GM10847 (cell line): Measurements from ENCODE around the gene MAPK4.

Source experiments
- POLR2A ChIP-seq: IDR thresholded peaks from 2 replicates; pipeline ENCODE4 v1.6.1; 2011; ENCODE audit not compliant: insufficient read length; ENCODE audit errors: extremely low read depth

The MAPK4 gene

GRCh38 chr18:50638016-50638883 is 78.4 kb downstream of the MAPK4 start:
- TF ChIP-seq POLR2A, result no peak

DNA sequence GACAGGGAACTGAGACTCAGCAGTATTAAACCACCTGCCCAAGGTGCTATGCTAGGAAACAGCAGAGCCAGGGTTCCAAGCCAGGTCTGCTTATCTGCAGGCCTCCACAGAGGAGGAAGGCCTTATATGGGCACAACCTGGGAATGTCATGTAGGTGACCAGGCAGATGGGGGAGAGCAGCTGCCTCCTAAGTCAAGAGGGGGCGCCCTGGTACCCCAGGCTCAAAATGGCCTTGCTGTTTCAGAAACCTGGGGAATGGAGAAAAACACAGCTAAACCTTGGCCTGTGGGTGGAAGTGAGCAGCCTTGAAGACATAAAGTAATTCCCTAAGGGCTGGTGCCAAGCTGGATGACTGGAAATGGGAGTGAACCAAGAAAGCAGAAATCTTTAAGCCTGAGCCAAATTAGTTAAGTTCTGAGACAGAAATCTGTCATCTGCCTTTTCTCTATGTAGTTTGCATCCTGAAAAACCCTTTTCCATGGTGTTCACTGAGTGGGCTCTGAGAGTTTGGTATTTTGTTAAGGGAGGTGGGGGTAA is 79.1 kb downstream of the MAPK4 start:
- TF ChIP-seq POLR2A, result no peak

- no peak for TF ChIP-seq POLR2A
Observed at GRCh38 chr18:50639711-50640110, 79.8 kb downstream of the MAPK4 start.

DNA sequence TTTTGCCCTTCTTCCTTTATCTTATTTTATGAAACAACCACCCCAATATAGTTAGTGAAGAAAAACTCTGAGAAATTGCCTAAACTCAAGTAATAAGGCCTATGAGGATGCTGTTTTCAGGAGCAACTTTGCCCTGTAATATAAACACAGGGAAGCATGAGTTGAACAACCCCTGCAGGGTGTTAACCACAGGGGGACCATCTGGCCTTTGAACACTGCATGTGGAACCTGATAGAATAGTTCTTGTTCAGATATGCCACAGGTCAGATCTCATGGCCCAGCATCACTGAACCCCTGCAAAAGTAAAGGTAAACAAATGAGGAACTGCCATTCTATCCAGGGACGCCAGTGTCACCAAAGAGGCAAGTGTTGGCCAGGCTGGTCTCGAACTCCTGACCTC is 82.6 kb downstream of the MAPK4 start:
- TF ChIP-seq POLR2A, result no peak

GRCh38 chr18:50644146-50644545 is 84.3 kb downstream of the MAPK4 start:
- TF ChIP-seq POLR2A, result no peak

DNA sequence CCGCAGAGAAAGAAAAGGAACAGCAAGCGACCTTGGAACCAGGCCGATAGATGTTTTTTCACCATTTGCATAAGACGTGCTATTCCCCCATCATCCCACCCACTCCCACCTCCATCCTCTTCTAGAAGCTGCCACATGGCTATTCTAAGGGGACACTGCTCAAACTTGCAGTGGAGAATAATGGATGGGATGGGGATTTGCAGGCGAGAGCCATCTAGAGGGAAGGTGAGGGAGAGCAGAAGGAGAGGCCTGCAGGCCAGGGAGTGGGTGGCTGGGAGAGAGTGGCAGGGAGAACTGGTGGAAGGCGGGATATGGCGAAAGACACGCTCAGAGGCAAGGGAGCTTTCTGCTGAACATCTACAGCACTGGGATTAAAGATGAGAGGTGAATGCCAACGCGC is 84.9 kb downstream of the MAPK4 start:
- TF ChIP-seq POLR2A, result no peak

DNA sequence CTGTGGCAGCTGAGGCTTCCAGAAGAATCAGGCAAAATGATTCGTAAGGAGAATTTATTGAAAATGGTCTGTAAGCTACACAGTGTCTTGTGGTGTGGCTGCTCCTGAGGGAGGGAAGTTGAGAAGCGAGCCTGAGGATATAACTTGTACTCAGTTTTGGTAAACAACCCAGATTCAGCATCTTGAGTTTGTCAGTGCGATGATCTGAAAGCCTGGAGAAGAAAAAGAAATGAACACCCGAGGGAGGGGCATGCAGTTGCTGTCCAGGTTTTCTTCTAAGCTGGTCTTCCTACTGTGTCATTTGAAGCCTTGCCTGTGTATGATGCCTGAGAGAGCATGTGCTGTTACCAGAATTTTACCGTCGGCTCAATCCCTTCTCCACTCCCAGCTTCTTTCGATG is 87.3 kb downstream of the MAPK4 start:
- no peak for TF ChIP-seq POLR2A

GRCh38 chr18:50647792-50648191 is 87.9 kb downstream of the MAPK4 start:
- no peak for TF ChIP-seq POLR2A

DNA sequence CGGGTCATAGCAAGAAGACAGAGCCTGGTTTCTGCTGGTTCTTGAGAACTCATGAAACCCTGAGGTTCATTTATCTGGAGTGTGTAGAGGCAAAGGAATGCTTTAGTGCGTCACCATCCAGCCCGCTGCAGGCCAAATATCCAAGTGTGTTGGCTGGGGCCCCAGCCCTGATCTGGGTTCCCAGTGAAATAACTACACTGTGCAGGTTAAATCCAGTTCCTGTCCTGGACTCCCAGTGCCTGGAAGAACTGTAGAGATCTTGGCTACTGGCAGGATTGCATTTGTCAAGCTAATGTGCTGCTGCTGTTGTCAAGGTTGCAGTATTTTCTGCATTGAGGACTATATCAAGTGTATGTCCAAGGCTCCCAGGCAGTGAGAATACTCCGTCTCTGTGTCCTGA is 89.9 kb downstream of the MAPK4 start:
- no peak for TF ChIP-seq POLR2A

DNA sequence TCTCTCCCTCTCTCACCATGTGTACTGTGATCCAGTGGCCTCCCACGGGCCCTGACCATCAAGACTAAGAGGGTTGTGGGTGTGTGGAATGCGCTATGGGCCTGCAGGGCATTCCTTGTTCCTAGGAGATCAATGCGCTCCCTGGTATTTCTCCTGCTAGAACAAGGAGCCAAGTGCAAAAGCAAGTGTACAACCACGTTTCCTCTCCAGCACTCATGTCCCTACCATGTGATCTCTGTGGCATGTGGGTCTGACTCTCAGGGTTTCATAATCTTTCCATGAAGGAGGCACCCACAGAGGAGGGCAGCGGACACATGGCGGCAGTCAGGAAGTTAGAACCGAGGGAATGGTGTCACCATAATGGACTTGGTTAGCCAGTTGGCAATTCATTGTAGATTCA is 91.4 kb downstream of the MAPK4 start:
- TF ChIP-seq POLR2A, result no peak

- no peak for TF ChIP-seq POLR2A
Observed at GRCh38 chr18:50653402-50654093, 93.7 kb downstream of the MAPK4 start.

DNA sequence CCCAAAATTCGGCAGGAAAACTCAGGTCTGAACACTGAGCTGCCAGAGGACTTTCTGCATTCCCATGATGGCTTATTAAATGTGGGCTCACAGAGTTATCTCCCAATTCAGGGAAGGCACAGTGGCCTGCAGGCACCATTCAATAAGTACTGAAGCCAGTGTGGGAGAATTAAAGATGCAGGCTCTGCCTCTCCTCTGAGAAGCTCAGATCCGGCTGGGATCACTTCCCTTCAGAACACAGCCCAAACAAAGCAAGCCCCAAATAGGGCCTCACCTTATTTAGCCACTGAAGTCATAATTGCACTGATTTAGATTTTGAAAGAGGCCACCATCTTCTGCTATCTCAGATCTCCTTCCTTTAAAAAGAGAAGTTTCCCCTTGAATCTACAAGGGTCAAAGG is 94.3 kb downstream of the MAPK4 start:
- no peak for TF ChIP-seq POLR2A

DNA sequence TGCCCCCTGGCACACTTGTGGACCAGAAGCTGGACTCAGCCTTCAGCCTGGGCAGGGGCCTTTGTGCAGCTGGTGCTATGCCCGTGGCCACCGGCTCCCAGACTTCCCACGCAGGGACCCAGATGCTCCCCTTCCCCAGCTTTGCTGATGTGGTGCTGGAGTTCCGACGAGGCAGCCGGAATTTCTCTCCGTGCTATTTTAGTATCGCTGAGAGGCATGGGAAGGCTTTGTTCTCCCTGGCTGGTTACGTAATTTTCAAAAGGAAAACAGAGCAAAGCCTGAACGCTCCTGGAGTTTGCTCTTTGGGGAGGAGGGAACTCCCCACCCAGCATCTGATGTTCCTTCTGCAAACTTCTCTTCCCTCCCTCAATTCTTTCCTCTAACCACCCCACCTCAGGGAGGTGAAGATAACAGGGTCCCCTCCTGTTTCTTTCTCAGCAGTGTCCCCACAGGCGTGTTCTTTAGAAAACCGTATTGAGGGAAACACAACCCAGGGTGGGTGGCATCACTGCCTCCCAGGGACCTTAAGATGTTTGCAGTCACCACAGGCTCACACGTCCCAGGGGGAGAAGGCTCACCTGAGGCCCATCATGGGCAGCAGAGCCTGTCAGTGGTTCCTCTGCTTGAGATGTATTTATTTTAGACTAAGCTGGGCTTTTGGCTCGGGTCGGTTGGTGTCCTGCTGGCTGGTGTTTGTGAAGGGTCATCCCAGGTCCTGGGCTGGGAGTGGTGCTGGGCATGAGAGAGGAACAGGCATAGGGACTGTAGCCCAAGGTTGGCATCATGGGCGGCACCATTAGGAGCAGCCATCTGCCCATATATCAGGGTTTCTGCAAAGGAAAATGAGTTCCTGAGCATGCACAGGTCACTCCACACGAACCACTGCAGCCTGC is 95.0 kb downstream of the MAPK4 start:
- TF ChIP-seq POLR2A, result no peak

DNA sequence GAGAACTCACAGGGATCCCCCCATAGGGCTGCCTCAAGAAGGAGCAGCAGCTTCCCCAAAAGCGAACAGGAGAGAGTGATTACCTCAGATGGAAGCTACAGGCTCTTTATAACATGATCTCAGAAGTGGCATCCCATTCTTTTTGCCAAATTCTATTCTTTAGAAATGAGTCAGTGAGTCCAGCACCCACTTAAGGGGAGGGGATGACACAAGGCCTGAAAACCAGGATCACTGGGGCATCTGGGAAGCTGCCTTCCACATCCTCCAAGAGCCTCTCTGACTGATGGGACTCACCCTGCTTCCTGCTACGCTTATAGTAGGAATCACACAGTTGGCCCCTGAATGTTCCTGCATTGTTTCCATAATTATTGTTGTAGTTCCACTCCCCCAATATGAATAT is 96.5 kb downstream of the MAPK4 start:
- TF ChIP-seq POLR2A, result no peak

GRCh38 chr18:50656841-50657470 is 97.1 kb downstream of the MAPK4 start:
- TF ChIP-seq POLR2A, result no peak
